SJCRH30 (cell line): Measurements from ENCODE around the gene KRT4. TPM values are rescaled to one million over a fixed set of nuclear protein-coding genes. Genes with fewer than 3 reads are reported as not detected.

ENCODE experiments used
- DNase-seq, 2 experiments: peaks; one replicate each; pipeline ENCODE4 v3.0.0-alpha.2; 2015 to 2020
- H3K27ac ChIP-seq: fragments of 250-450 bp; sonication (Bioruptor Pico); 2 replicates; pipeline ENCODE4 v1.5.1; 2020; ENCODE audit warnings: mild to moderate bottlenecking, moderate library complexity
- H3K27me3 ChIP-seq: fragments of 250-450 bp; sonication (Bioruptor Pico); 2 replicates; pipeline ENCODE4 v1.5.1; 2020; ENCODE audit warnings: mild to moderate bottlenecking, moderate library complexity
- H3K36me3 ChIP-seq: fragments of 250-450 bp; sonication (Bioruptor Pico); 2 replicates; pipeline ENCODE4 v1.5.1; 2020; ENCODE audit warnings: mild to moderate bottlenecking, moderate library complexity
- H3K4me1 ChIP-seq: fragments of 250-450 bp; sonication (Bioruptor Pico); 2 replicates; pipeline ENCODE4 v1.5.1; 2020; ENCODE audit warnings: mild to moderate bottlenecking, moderate library complexity
- H3K4me3 ChIP-seq: fragments of 250-450 bp; sonication (Bioruptor Pico); 2 replicates; pipeline ENCODE4 v1.5.1; 2020; ENCODE audit warnings: mild to moderate bottlenecking, moderate library complexity
- H3K9me3 ChIP-seq: fragments of 250-450 bp; sonication (Bioruptor Pico); replicated peaks from 2 replicates; pipeline ENCODE4 v1.5.1; 2020; ENCODE audit warnings: mild to moderate bottlenecking, moderate library complexity
- total RNA-seq: library from RNA; depleted of rRNA; stranded (reverse); fragments of >200 nt; shearing (Covaris generic); gene quantifications from 2 replicates; pipeline ENCODE4 v1.2.3, GENCODE V29; 2014; rRNA removed

KRT4 gene
- total RNA-seq, 1 experiment from 2014 or later = not detected

DNA sequence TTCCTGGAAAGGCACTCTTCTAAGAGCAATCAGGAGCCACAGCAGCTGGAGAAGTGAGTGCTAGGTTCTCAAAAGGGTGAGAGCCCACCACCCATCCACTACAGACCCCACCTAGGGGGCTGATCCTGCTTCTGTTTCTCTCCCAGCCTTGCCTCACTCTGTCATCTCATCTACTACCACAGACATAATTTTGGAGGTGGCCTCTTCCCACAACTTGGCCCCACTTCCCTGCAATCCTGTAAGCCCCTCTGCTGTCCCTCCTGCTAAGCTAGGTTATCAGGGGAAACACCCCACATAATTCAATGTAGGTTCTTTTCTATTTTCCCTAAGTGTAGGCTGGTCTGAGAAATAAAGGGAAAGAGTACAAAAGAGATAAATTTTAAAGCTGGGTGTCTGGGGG, 53.3 kb downstream of the KRT4 start:
- Histone ChIP-seq H3K27me3 (no peaks in the 10 kb centered on the region), H3K9me3 (no peaks in the 10 kb centered on the region)

DNA sequence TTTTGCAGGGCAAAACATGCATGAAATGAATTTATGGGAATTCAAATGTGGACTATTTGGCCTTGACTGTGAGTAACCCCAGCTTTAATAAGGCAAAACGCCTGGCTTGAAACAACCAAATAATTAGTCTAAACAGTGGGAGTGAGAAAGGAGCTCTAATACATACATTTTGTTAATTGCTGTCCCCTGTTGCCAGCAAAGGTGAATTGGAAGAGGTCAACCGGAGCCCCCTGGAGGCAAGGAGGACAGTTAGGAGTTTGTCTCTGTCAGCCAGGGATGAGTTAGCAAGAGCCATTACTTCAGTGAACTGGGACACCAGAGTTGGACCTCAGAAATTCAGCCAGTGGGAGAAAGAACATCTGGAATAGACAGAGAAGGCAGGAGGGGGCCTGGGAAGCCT, 54.2 kb downstream of the KRT4 start:
- Histone ChIP-seq H3K4me3 (no peak overlapping the region), H3K36me3 (no peaks in the 10 kb centered on the region), H3K4me1 (no peaks in the 10 kb centered on the region), H3K27me3 (no peaks in the 10 kb centered on the region), H3K9me3 (no peaks in the 10 kb centered on the region), H3K27ac (no peak overlapping the region)
- no peak for DNase-seq

More for the DNA sequence above, 53.3 kb downstream of the KRT4 start:
- DNase-seq = no peak
- Histone ChIP-seq H3K4me3 (no peak overlapping the region), H3K4me1 (no peaks in the 10 kb centered on the region), H3K27ac (no peak overlapping the region), H3K36me3 (no peaks in the 10 kb centered on the region)

DNA sequence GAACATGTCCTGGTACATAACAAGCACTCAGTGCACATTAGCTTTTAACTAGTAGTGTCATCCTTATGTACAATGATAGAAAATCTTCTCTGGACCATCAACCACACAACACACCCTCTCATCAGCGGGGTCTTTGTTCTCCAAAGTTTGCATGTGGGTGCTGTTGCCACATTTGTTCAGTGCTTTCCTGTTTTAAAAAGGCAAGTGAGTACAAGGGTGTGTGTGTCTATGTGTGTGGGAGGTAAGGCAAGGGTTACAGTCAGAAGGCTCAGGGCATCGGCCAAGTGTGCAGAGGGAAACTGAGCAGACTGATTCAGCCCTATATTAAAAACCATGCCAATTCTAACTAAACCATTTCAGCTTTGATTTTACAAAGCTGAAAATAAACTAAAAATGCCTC, 54.7 kb downstream of the KRT4 start:
- DNase-seq = no peak
- Histone ChIP-seq H3K9me3 (no peaks in the 10 kb centered on the region), H3K27ac (no peak overlapping the region), H3K4me3 (no peak overlapping the region), H3K36me3 (no peaks in the 10 kb centered on the region), H3K4me1 (no peaks in the 10 kb centered on the region), H3K27me3 (no peaks in the 10 kb centered on the region)

DNA sequence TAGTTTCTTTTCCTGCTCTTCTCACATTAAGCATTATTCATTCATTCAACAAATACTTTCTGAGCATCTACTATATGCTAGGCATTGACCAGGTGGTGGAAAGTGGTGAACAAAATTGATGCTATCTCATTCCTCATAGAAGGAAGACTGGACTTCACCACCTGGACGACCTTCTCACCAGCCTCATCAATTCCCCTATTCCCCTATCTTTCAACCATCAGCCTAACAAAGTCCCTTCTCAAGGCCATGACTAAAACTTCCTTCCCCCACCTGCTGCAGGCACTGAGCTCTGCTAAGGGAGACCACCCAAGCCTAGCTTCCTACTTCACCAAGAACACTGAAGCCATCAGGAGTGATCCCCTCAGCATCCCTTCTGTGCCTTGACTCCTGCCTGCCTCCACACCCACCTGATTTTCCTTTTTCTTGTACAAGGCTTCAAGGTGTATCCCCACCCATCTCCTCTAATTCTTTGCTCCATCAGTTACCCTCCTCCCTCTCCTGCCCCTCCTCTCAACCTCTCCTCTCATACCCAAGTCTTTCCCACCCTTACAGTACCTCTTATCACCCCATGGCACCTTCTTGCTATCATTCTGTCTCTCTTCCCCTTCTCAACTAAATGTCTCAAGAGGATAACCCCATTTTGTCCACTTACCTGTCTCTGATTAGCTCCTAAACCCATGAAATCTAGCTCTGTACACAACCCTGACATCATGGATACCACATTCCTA, 56.3 kb downstream of the KRT4 start:
- H3K27me3 ChIP-seq = no peaks in the 10 kb centered on the region
- H3K27ac ChIP-seq = no peak overlapping the region
- no peaks in the 10 kb centered on the region for H3K4me1 ChIP-seq
- DNase-seq = no peak
- no peaks in the 10 kb centered on the region for H3K36me3 ChIP-seq
- no peak overlapping the region for H3K4me3 ChIP-seq
- no peaks in the 10 kb centered on the region for H3K9me3 ChIP-seq

Other genes starting within 250 kb of the KRT4 start
- not detected in 2 replicates for gene KRT74, start 240.3 kb downstream of the KRT4 start, total RNA-seq
- not detected in 2 replicates for gene KRT72, start 212.7 kb downstream of the KRT4 start, total RNA-seq
- not detected in 2 replicates for gene KRT73, start 195.6 kb downstream of the KRT4 start, total RNA-seq
- gene KRT2, start 161.9 kb downstream of the KRT4 start, total RNA-seq = not detected in 2 replicates
- gene KRT1, start 133.7 kb downstream of the KRT4 start, total RNA-seq = not detected in 2 replicates
- not detected in 2 replicates for gene KRT77, start 110.6 kb downstream of the KRT4 start, total RNA-seq
- gene KRT76, start 36.8 kb downstream of the KRT4 start, total RNA-seq = not detected in 2 replicates
- not detected in 2 replicates for gene KRT3, start 18.0 kb downstream of the KRT4 start, total RNA-seq
- not detected in 2 replicates for gene KRT79, start 20.2 kb upstream of the KRT4 start, total RNA-seq
- gene KRT78, start 34.9 kb upstream of the KRT4 start, total RNA-seq = not detected in 2 replicates
- gene KRT8, start 91.0 kb upstream of the KRT4 start, total RNA-seq = 1.7 and 2.4 TPM in 2 replicates
- gene KRT18, start 135.0 kb upstream of the KRT4 start, total RNA-seq = 7.4 and 9.6 TPM in 2 replicates
- gene EIF4B, start 192.3 kb upstream of the KRT4 start, total RNA-seq = 505 and 541 TPM in 2 replicates
- gene TNS2, start 235.9 kb upstream of the KRT4 start, total RNA-seq = 13.3 and 16.1 TPM in 2 replicates